ENCODE results near the gene IGF2. TPM values are rescaled to one million over a fixed set of nuclear protein-coding genes. Genes with fewer than 3 reads are reported as not detected.

The IGF2 gene
- total and polyA plus RNA-seq, 2 donors (not counting 1 experiment from before 2014, with no cell fraction given): not detected

GRCh38 chr11:2097998-2098690 lies 41.0 kb downstream of the IGF2 start:
- no peak overlapping the region for H3K27ac ChIP-seq (ENCODE audit: low read length in 2 of 2)
- ChIA-PET POLR2A (no interaction called here), CTCF (interaction anchor here (1.1 to 1.3 kb wide), 2 partner anchors 53 to 54 kb away, joined by 3 read pairs; no protein-coding TSS in a partner anchor)
- Mint-ChIP-seq H3K4me3 (no peak overlapping the region), H3K4me1 (no peaks in the 10 kb centered on the region), H3K27me3 (peaks cover 22% of the 10 kb centered on the region), H3K27ac (no peak overlapping the region), H3K9me3 (ENCODE audit: insufficient read depth) (no peaks in the 10 kb centered on the region)
- no peak overlapping the region for H3K4me3 ChIP-seq (ENCODE audit: control extremely low read depth in 1 of 5, extremely low read depth in 1 of 5, insufficient read depth in 1 of 5, low read depth in 2 of 5, low read length in 4 of 5)
- H3K79me2 ChIP-seq (ENCODE audit: control insufficient read depth, insufficient read depth, low read length): no peaks in the 10 kb centered on the region
- H2AFZ ChIP-seq (ENCODE audit: insufficient read depth, low read depth, low read length, poor library complexity, severe bottlenecking): no peak overlapping the region
- H3K9me3 ChIP-seq (ENCODE audit: control extremely low read depth in 1 of 3, control insufficient read depth in 2 of 3, insufficient read depth in 1 of 3, low read length in 2 of 3): peaks cover 0 to 10% (median 0%) of the 10 kb centered on the region in 3 donors
- H4K20me1 ChIP-seq (ENCODE audit: control insufficient read depth, insufficient read depth, low read length, poor library complexity, severe bottlenecking): no peaks in the 10 kb centered on the region
- 84% methylated on average over 14 of the region's 14 CpGs for WGBS (ENCODE audit: insufficient coverage)
- ATAC-seq (ENCODE audit: low read depth) (no peak), DNase-seq (no peak)
- H3K9ac ChIP-seq (ENCODE audit: low read length): no peak overlapping the region
- peaks cover 0 to 7% (median 1%) of the 10 kb centered on the region in 4 experiments for H3K27me3 ChIP-seq (replicated peaks in 1 of 4; ENCODE audit: control extremely low read depth in 1 of 4, control insufficient read depth in 3 of 4, insufficient read depth in 4 of 4, low read length in 3 of 4)
- no peak overlapping the region for H3K4me2 ChIP-seq (replicated peaks; ENCODE audit: low read depth, low read length, poor library complexity, severe bottlenecking)
- no peaks in the 10 kb centered on the region for H3K36me3 ChIP-seq (replicated peaks in 1 of 2; ENCODE audit: control extremely low read depth in 1 of 2, control insufficient read depth in 1 of 2, extremely low read depth in 1 of 2, insufficient read depth in 2 of 2, low read length in 1 of 2)
- H3K4me1 ChIP-seq (ENCODE audit: control insufficient read depth in 2 of 2, insufficient read depth in 2 of 2, low read length in 2 of 2): no peaks in the 10 kb centered on the region
- no peak for TF ChIP-seq CTCF (IDR thresholded peaks at IDR 0.05)
- no peak for TF ChIP-seq EZH2 (IDR thresholded peaks at IDR 0.05; ENCODE audit: borderline replicate concordance, insufficient read depth, low read depth, low read length, poor library complexity, severe bottlenecking)
- intact Hi-C loops (cut with micrococcal nuclease): no loop called here

GRCh38 chr11:2097356-2097997 lies 41.7 kb downstream of the IGF2 start:
- H3K27ac ChIP-seq (ENCODE audit: low read length in 2 of 2): no peak overlapping the region
- no peak overlapping the region for H3K4me3 ChIP-seq (ENCODE audit: control extremely low read depth in 1 of 5, extremely low read depth in 1 of 5, insufficient read depth in 1 of 5, low read depth in 2 of 5, low read length in 4 of 5)
- no peaks in the 10 kb centered on the region for H4K20me1 ChIP-seq (ENCODE audit: control insufficient read depth, insufficient read depth, low read length, poor library complexity, severe bottlenecking)
- H3K4me1 ChIP-seq (ENCODE audit: control insufficient read depth in 2 of 2, insufficient read depth in 2 of 2, low read length in 2 of 2): peaks cover 0 to 2% of the 10 kb centered on the region in 2 donors
- H3K27me3 Mint-ChIP-seq: peaks cover 20% of the 10 kb centered on the region
- intact Hi-C loops (cut with micrococcal nuclease): no loop called here
- no peak overlapping the region for H3K27ac Mint-ChIP-seq
- CTCF ChIA-PET: interaction anchor here (1.1 kb wide), 1 partner anchor 53 kb away, joined by 3 read pairs; no protein-coding TSS in a partner anchor
- peaks cover 0 to 11% (median 0%) of the 10 kb centered on the region in 3 donors for H3K9me3 ChIP-seq (ENCODE audit: control extremely low read depth in 1 of 3, control insufficient read depth in 2 of 3, insufficient read depth in 1 of 3, low read length in 2 of 3)
- no peak for TF ChIP-seq CTCF (IDR thresholded peaks at IDR 0.05)
- no peak for TF ChIP-seq EZH2 (IDR thresholded peaks at IDR 0.05; ENCODE audit: borderline replicate concordance, insufficient read depth, low read depth, low read length, poor library complexity, severe bottlenecking)
- POLR2A ChIA-PET: no interaction called here
- H3K36me3 ChIP-seq (replicated peaks in 1 of 2; ENCODE audit: control extremely low read depth in 1 of 2, control insufficient read depth in 1 of 2, extremely low read depth in 1 of 2, insufficient read depth in 2 of 2, low read length in 1 of 2): no peaks in the 10 kb centered on the region
- DNase-seq: no peak
- no peak overlapping the region for H2AFZ ChIP-seq (ENCODE audit: insufficient read depth, low read depth, low read length, poor library complexity, severe bottlenecking)
- no peak overlapping the region for H3K4me3 Mint-ChIP-seq
- no peaks in the 10 kb centered on the region for H3K79me2 ChIP-seq (ENCODE audit: control insufficient read depth, insufficient read depth, low read length)
- no peaks in the 10 kb centered on the region for H3K4me1 Mint-ChIP-seq
- H3K9ac ChIP-seq (ENCODE audit: low read length): no peak overlapping the region
- peaks cover 0 to 10% (median 1%) of the 10 kb centered on the region in 4 experiments for H3K27me3 ChIP-seq (replicated peaks in 1 of 4; ENCODE audit: control extremely low read depth in 1 of 4, control insufficient read depth in 3 of 4, insufficient read depth in 4 of 4, low read length in 3 of 4)
- 90% methylated on average over 20 of the region's 28 CpGs for WGBS (ENCODE audit: insufficient coverage)
- no peaks in the 10 kb centered on the region for H3K9me3 Mint-ChIP-seq (ENCODE audit: insufficient read depth)
- ATAC-seq (ENCODE audit: low read depth): no peak
- no peak overlapping the region for H3K4me2 ChIP-seq (replicated peaks; ENCODE audit: low read depth, low read length, poor library complexity, severe bottlenecking)

All from B cell (primary cell).